Liver (tissue), 9 donors: ENCODE results near the gene CMTM8. TPM values are rescaled to one million over a fixed set of nuclear protein-coding genes. Genes with fewer than 3 reads are reported as not detected.

ENCODE experiments used
- DNase-seq: peaks from one replicate; pipeline ENCODE4 v3.0.0-alpha.2; 2017; ENCODE audit warnings: low spot score
- H3K27ac ChIP-seq, 2 donors: one replicate each; pipeline ENCODE4 v1.7.0; 2013; ENCODE audit warnings: inconsistent platforms in 2 of 2, low read length in 2 of 2, control low read depth in 1 of 2, low read depth in 1 of 2, mild to moderate bottlenecking in 1 of 2
- H3K27me3 ChIP-seq, 4 donors: one replicate each; pipeline versions ENCODE4 v1.6.1 to v1.7.0; 2013; ENCODE audit warnings: low read length in 3 of 4, inconsistent platforms in 1 of 4, mild to moderate bottlenecking in 1 of 4, moderate library complexity in 1 of 4; ENCODE audit not compliant: control insufficient read depth in 4 of 4, insufficient read depth in 4 of 4
- H3K36me3 ChIP-seq, 4 donors: one replicate each; pipeline versions ENCODE4 v1.6.1 to v1.7.0; 2013; ENCODE audit warnings: low read length in 3 of 4, mild to moderate bottlenecking in 3 of 4, low read depth in 1 of 4, moderate library complexity in 1 of 4; ENCODE audit not compliant: control insufficient read depth in 4 of 4, insufficient read depth in 3 of 4
- H3K4me1 ChIP-seq, 4 donors: one replicate each; pipeline versions ENCODE4 v1.6.1 to v1.7.0; 2013; ENCODE audit warnings: low read length in 3 of 4, mild to moderate bottlenecking in 3 of 4, moderate library complexity in 1 of 4; ENCODE audit not compliant: control insufficient read depth in 4 of 4, insufficient read depth in 4 of 4
- H3K4me3 ChIP-seq, 3 donors: one replicate each; pipeline versions ENCODE4 v1.6.1 to v1.7.0; 2013; ENCODE audit warnings: low read length in 3 of 3, control low read depth in 1 of 3, low read depth in 1 of 3, mild to moderate bottlenecking in 1 of 3
- H3K9ac ChIP-seq, 2 donors: one replicate each; pipeline ENCODE4 v1.7.0; 2013; ENCODE audit warnings: low read length in 2 of 2, mild to moderate bottlenecking in 2 of 2, moderate library complexity in 2 of 2, control low read depth in 1 of 2, low read depth in 1 of 2
- H3K9me3 ChIP-seq, 4 donors: one replicate each; pipeline versions ENCODE4 v1.6.1 to v1.7.0; 2013; ENCODE audit warnings: low read length in 3 of 4; ENCODE audit not compliant: control insufficient read depth in 4 of 4
- ATF3 ChIP-seq: IDR thresholded peaks from 2 replicates; pipeline ENCODE4 v1.6.1; 2016; ENCODE audit warnings: antibody characterized with exemption
- EGR1 ChIP-seq, 2 donors: IDR thresholded peaks; 2 replicates each; pipeline ENCODE4 v1.6.1; 2016 to 2018; ENCODE audit warnings: antibody characterized with exemption in 2 of 2, low read depth in 2 of 2
- FOXA1 ChIP-seq: IDR thresholded peaks from 2 replicates; pipeline ENCODE4 v1.6.1; 2016; ENCODE audit warnings: antibody characterized with exemption
- FOXA2 ChIP-seq: IDR thresholded peaks from 2 replicates; pipeline ENCODE4 v1.6.1; 2016; ENCODE audit warnings: antibody characterized with exemption
- GABPA ChIP-seq, 2 donors: IDR thresholded peaks in 1 of 2; conservative IDR thresholded peaks in 1 of 2; 2 replicates each; pipeline ENCODE4 v1.6.1; 2016; ENCODE audit warnings: antibody characterized with exemption in 2 of 2, mild to moderate bottlenecking in 1 of 2, moderate library complexity in 1 of 2
- HNF4A ChIP-seq, 2 donors: conservative IDR thresholded peaks; 2 replicates each; pipeline ENCODE4 v1.6.1; 2016; ENCODE audit warnings: antibody characterized with exemption in 2 of 2, mild to moderate bottlenecking in 2 of 2
- HNF4G ChIP-seq: IDR thresholded peaks from 2 replicates; pipeline ENCODE4 v1.6.1; 2016; ENCODE audit warnings: antibody characterized with exemption
- JUND ChIP-seq, 2 donors: IDR thresholded peaks; 2 replicates each; pipeline ENCODE4 v1.6.1; 2016; ENCODE audit warnings: antibody characterized with exemption in 2 of 2
- MAX ChIP-seq: IDR thresholded peaks from 2 replicates; pipeline ENCODE4 v1.6.1; 2016; ENCODE audit warnings: antibody characterized with exemption
- RAD21 ChIP-seq, 2 donors: IDR thresholded peaks; 2 replicates each; pipeline ENCODE4 v1.6.1; 2016; ENCODE audit warnings: antibody characterized with exemption in 2 of 2, mild to moderate bottlenecking in 2 of 2
- REST ChIP-seq: IDR thresholded peaks from 2 replicates; pipeline ENCODE4 v1.6.1; 2016; ENCODE audit warnings: antibody characterized with exemption, mild to moderate bottlenecking
- RXRA ChIP-seq, 2 donors: IDR thresholded peaks; 2 replicates each; pipeline ENCODE4 v1.6.1; 2017 to 2018; ENCODE audit warnings: antibody characterized with exemption in 2 of 2, mild to moderate bottlenecking in 1 of 2
- SP1 ChIP-seq: IDR thresholded peaks from 2 replicates; pipeline ENCODE4 v1.6.1; 2018; ENCODE audit warnings: antibody characterized with exemption, mild to moderate bottlenecking
- TAF1 ChIP-seq: conservative IDR thresholded peaks from 2 replicates; pipeline ENCODE4 v1.6.1; 2016; ENCODE audit warnings: antibody characterized with exemption, mild to moderate bottlenecking
- ZBTB33 ChIP-seq: IDR thresholded peaks from 2 replicates; pipeline ENCODE4 v1.6.1; 2016; ENCODE audit warnings: antibody characterized with exemption
- WGBS: extraction: QIAGEN DNeasy Blood & Tissue Kit; methylation state at CpG from one replicate; pipeline ENCODE4 v1.1.7; 2013; 5-methylcytosine and 5-hydroxymethylcytosine counted together
- polyA plus RNA-seq, 2 donors: library from polyadenylated mRNA; stranded (reverse) in 1 of 2; unstranded in 1 of 2; fragments of 200-250 nt in 1 of 2; fragments of >200 nt in 1 of 2; fragmentation: Nextera tagmentation in 1 of 2; extraction: Ambion mirVana in 1 of 2; gene quantifications; one replicate each; pipeline versions ENCODE4 v1.2.1 to v1.2.3, GENCODE V29; 2013 to 2015
- total RNA-seq, 2 donors: library from RNA; depleted of rRNA; stranded (reverse); fragments of >200 nt; gene quantifications; one replicate each; pipeline ENCODE4 v1.2.3, GENCODE V29; 2014
- TF ChIP-seq, protein P1 (sequence below): fragments of 150-350 bp; IDR thresholded peaks from 2 replicates; pipeline ENCODE4 v1.5.1; 2017; ENCODE audit warnings: improper control_type of control experiment, low read depth, low read length; ENCODE audit not compliant: missing input control
- donor health status: healthy.
- donor health status: healthy.
- donor health status: healthy.
- donor health status: healthy.
- donor health status: healthy.

CMTM8 gene
- total and polyA plus RNA-seq, 4 donors: 4.3 to 44.6 (median 12.5) TPM

- TF ChIP-seq, protein P1, sequence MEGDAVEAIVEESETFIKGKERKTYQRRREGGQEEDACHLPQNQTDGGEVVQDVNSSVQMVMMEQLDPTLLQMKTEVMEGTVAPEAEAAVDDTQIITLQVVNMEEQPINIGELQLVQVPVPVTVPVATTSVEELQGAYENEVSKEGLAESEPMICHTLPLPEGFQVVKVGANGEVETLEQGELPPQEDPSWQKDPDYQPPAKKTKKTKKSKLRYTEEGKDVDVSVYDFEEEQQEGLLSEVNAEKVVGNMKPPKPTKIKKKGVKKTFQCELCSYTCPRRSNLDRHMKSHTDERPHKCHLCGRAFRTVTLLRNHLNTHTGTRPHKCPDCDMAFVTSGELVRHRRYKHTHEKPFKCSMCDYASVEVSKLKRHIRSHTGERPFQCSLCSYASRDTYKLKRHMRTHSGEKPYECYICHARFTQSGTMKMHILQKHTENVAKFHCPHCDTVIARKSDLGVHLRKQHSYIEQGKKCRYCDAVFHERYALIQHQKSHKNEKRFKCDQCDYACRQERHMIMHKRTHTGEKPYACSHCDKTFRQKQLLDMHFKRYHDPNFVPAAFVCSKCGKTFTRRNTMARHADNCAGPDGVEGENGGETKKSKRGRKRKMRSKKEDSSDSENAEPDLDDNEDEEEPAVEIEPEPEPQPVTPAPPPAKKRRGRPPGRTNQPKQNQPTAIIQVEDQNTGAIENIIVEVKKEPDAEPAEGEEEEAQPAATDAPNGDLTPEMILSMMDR: no peak
- TF ChIP-seq ATF3 (no peak), FOXA2 (no peak), EGR1 (IDR thresholded peaks at IDR 0.05; ENCODE audit: low read depth in 2 of 2) (no peak), RXRA (IDR thresholded peaks at IDR 0.05) (no peak), FOXA1 (no peak), JUND (IDR thresholded peaks at IDR 0.05) (no peak), SP1 (no peak), HNF4A (conservative IDR thresholded peaks at IDR 0.05) (no peak)
These were observed 75.4 kb downstream of the CMTM8 start (continued) for GRCh38 chr3:32313723-32314473.

DNA sequence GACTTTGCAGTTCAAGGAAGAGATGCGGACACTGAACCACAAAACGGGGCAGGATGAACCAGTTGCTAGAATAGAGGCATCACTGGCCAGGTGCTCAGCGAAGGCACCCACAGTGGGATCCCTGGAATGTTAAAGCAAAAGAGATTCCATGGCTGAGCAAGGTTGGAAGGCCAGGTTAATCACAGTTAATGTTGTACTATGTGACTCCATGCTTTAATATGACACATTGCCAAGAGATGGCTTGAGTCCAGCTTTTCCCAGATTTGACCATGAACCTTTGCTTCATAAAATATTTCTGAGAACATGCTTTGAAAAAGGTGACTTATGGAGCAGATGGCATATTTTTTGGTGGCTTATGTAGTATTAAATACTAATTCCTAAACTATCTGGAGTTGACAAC is 77.0 kb downstream of the CMTM8 start:
- H3K9ac ChIP-seq: no peak overlapping the region
- no peaks in the 10 kb centered on the region for H3K36me3 ChIP-seq
- WGBS: 95% methylated on average over 3 of the region's 3 CpGs
- TF ChIP-seq ZBTB33 (no peak), HNF4A (conservative IDR thresholded peaks at IDR 0.05) (peak in 1 of 2 donors; percentile 28)
- no peak for DNase-seq
- no peaks in the 10 kb centered on the region for H3K27me3 ChIP-seq
- H3K4me3 ChIP-seq: no peak overlapping the region
- no peak overlapping the region for H3K27ac ChIP-seq
- no peaks in the 10 kb centered on the region for H3K9me3 ChIP-seq
- H3K4me1 ChIP-seq: peaks cover 0 to 5% (median 2%) of the 10 kb centered on the region in 4 donors

- Histone ChIP-seq H3K9me3 (no peaks in the 10 kb centered on the region), H3K27ac (no peak overlapping the region), H3K27me3 (no peaks in the 10 kb centered on the region), H3K9ac (no peak overlapping the region), H3K4me1 (peaks cover 0 to 5% (median 2%) of the 10 kb centered on the region in 4 donors), H3K36me3 (no peaks in the 10 kb centered on the region), H3K4me3 (no peak overlapping the region)
- DNase-seq: no peak
- no peak for TF ChIP-seq HNF4A (conservative IDR thresholded peaks at IDR 0.05)
- 83% methylated on average over 2 of the region's 2 CpGs for WGBS
These were observed 77.8 kb downstream of the CMTM8 start for GRCh38 chr3:32316319-32316718.

- Histone ChIP-seq H3K9me3 (no peaks in the 10 kb centered on the region), H3K4me3 (no peak overlapping the region), H3K9ac (no peak overlapping the region), H3K27me3 (no peaks in the 10 kb centered on the region), H3K36me3 (no peaks in the 10 kb centered on the region), H3K4me1 (peaks cover 0 to 5% (median 2%) of the 10 kb centered on the region in 4 donors), H3K27ac (no peak overlapping the region)
- DNase-seq: no peak
- WGBS: 45% methylated on average over 2 of the region's 2 CpGs
- no peak for TF ChIP-seq FOXA2
- TF ChIP-seq RAD21 (IDR thresholded peaks at IDR 0.05): no peak
- TF ChIP-seq TAF1: no peak
- TF ChIP-seq EGR1 (IDR thresholded peaks at IDR 0.05; ENCODE audit: low read depth in 2 of 2): no peak
- TF ChIP-seq MAX: no peak
- TF ChIP-seq HNF4A (conservative IDR thresholded peaks at IDR 0.05): no peak
- TF ChIP-seq GABPA (IDR thresholded peaks at IDR 0.05 in 1 of 2, conservative IDR thresholded peaks at IDR 0.05 in 1 of 2): no peak
- TF ChIP-seq REST: no peak
- no peak for TF ChIP-seq SP1
- TF ChIP-seq FOXA1: no peak
- no peak for TF ChIP-seq JUND (IDR thresholded peaks at IDR 0.05)
- TF ChIP-seq HNF4G: no peak
These were observed 78.5 kb downstream of the CMTM8 start for GRCh38 chr3:32316976-32317375.
